HepG2 (cell line): Measurements from ENCODE around the gene NOP9. TPM values are rescaled to one million over a fixed set of nuclear protein-coding genes. Genes with fewer than 3 reads are reported as not detected.
A peak's percentile ranks its signal among the peaks of the same experiment; 100 is the strongest.

ENCODE experiments used
- ATF2 ChIP-seq: sonication (generic); formaldehyde crosslinking; IDR thresholded peaks from 2 replicates; pipeline ENCODE4 v1.4.0; 2020; ENCODE audit warnings: missing genetic modification reagents
- CC2D1A ChIP-seq: sonication (generic); formaldehyde crosslinking; IDR thresholded peaks from 2 replicates; pipeline ENCODE4 v1.8.1; 2023; ENCODE audit warnings: mild to moderate bottlenecking, missing genetic modification reagents
- EZH2 ChIP-seq: conservative IDR thresholded peaks from 2 replicates; pipeline ENCODE4 v1.6.1; 2012; ENCODE audit warnings: mild to moderate bottlenecking, low read depth, low read length, moderate library complexity
- GFI1 ChIP-seq: sonication (generic); formaldehyde crosslinking; IDR thresholded peaks from 2 replicates; pipeline ENCODE4 v1.5.0; 2020; ENCODE audit warnings: missing genetic modification reagents, mild to moderate bottlenecking, borderline replicate concordance
- HNF4A ChIP-seq: sonication (generic); formaldehyde crosslinking; IDR thresholded peaks from 2 replicates; pipeline ENCODE4 v1.4.0; 2020; ENCODE audit warnings: missing genetic modification reagents
- NFIC ChIP-seq: IDR thresholded peaks from 2 replicates; pipeline ENCODE4 v1.6.1; 2012; ENCODE audit warnings: mild to moderate bottlenecking, low read length, inconsistent platforms
- RAD51 ChIP-seq: fragments of 450-650 bp; IDR thresholded peaks from 2 replicates; pipeline ENCODE4 v1.6.1; 2016; ENCODE audit warnings: borderline replicate concordance
- SAFB2 ChIP-seq: sonication (generic); formaldehyde crosslinking; IDR thresholded peaks from 2 replicates; pipeline ENCODE4 v1.5.1; 2020; ENCODE audit warnings: missing genetic modification reagents, low read depth, mild to moderate bottlenecking, borderline replicate concordance
- TOE1 ChIP-seq: sonication (generic); formaldehyde crosslinking; IDR thresholded peaks from 2 replicates; pipeline ENCODE4 v1.4.0; 2020; ENCODE audit warnings: mild to moderate bottlenecking, missing genetic modification reagents
- ZGPAT ChIP-seq: IDR thresholded peaks from 2 replicates; pipeline ENCODE4 v1.6.1; 2016; ENCODE audit warnings: mild to moderate bottlenecking
- ZKSCAN5 ChIP-seq: sonication (generic); formaldehyde crosslinking; IDR thresholded peaks from 2 replicates; pipeline ENCODE4 v1.5.1; 2020; ENCODE audit warnings: mild to moderate bottlenecking, missing genetic modification reagents
- ZNF12 ChIP-seq: sonication (generic); formaldehyde crosslinking; IDR thresholded peaks from 2 replicates; pipeline ENCODE4 v1.5.0; 2020; ENCODE audit warnings: missing genetic modification reagents
- ZNF335 ChIP-seq: sonication (generic); formaldehyde crosslinking; IDR thresholded peaks from 2 replicates; pipeline ENCODE4 v1.4.0; 2020; ENCODE audit warnings: missing genetic modification reagents
- ZNF34 ChIP-seq: sonication (generic); formaldehyde crosslinking; IDR thresholded peaks from 2 replicates; pipeline ENCODE4 v1.4.0; 2020; ENCODE audit warnings: mild to moderate bottlenecking, missing genetic modification reagents, borderline replicate concordance
- polyA plus RNA-seq, 8 experiments: library from polyadenylated mRNA; depleted of rRNA in 3 of 8; stranded (reverse) in 7 of 8; unstranded in 1 of 8; fragments of >200 nt; fragmentation: Illumina TruSeq in 4 of 8; extraction: Trizol in 4 of 8; gene quantifications; 2 replicates each; pipeline versions ENCODE4 v1.2.1 to v1.2.3, GENCODE V29; 2011 to 2016; ENCODE audit warnings: low read depth in 4 of 8, missing spikeins in 1 of 8, mixed read lengths in 1 of 8; ENCODE audit not compliant: insufficient read depth in 1 of 8
- total RNA-seq, 5 experiments: library from RNA; depleted of rRNA; stranded (reverse); fragments of >200 nt; fragmentation: Illumina TruSeq; extraction: Trizol; gene quantifications; 2 replicates each; pipeline ENCODE4 v1.2.3, GENCODE V29; 2016; ENCODE audit warnings: low read depth in 1 of 5
- TF ChIP-seq, protein P1 (sequence below): IDR thresholded peaks from 2 replicates; pipeline ENCODE4 v1.6.1; 2018; ENCODE audit warnings: missing genetic modification reagents
- TF ChIP-seq, protein P2 (sequence below): sonication (generic); formaldehyde crosslinking; IDR thresholded peaks from 2 replicates; pipeline ENCODE4 v1.8.0; 2022; ENCODE audit warnings: mild to moderate bottlenecking, missing genetic modification reagents, moderate library complexity
- TF ChIP-seq, protein P3 (sequence below): sonication (generic); formaldehyde crosslinking; conservative IDR thresholded peaks from 2 replicates; pipeline ENCODE4 v1.4.0; 2020; ENCODE audit warnings: mild to moderate bottlenecking, missing genetic modification reagents, moderate library complexity
- TF ChIP-seq, protein P4 (sequence below): sonication (generic); formaldehyde crosslinking; IDR thresholded peaks from 2 replicates; pipeline ENCODE4 v1.4.0; 2020; ENCODE audit warnings: missing genetic modification reagents

NOP9 gene
- total and polyA plus RNA-seq, 2 of the 13 experiments (the other 11 are each of a cell fraction or from before 2014, with no cell fraction given), result 24.5 to 61.6 TPM

DNA sequence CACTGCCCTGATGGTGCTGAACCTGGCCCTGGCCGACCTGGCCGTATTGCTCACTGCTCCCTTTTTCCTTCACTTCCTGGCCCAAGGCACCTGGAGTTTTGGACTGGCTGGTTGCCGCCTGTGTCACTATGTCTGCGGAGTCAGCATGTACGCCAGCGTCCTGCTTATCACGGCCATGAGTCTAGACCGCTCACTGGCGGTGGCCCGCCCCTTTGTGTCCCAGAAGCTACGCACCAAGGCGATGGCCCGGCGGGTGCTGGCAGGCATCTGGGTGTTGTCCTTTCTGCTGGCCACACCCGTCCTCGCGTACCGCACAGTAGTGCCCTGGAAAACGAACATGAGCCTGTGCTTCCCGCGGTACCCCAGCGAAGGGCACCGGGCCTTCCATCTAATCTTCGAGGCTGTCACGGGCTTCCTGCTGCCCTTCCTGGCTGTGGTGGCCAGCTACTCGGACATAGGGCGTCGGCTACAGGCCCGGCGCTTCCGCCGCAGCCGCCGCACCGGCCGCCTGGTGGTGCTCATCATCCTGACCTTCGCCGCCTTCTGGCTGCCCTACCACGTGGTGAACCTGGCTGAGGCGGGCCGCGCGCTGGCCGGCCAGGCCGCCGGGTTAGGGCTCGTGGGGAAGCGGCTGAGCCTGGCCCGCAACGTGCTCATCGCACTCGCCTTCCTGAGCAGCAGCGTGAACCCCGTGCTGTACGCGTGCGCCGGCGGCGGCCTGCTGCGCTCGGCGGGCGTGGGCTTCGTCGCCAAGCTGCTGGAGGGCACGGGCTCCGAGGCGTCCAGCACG, 16.4 kb downstream of the NOP9 start (continued):
- TF ChIP-seq EZH2 (no peak; the same call in 1 of the 2 replicates), ZNF12 (CRISPR knock-in tag) (peak; percentile 79; the same call in 1 of the 2 replicates), ATF2 (CRISPR knock-in tag) (peak; percentile 80; the same call in 1 of the 2 replicates), HNF4A (CRISPR knock-in tag) (peak; percentile 46), TOE1 (CRISPR knock-in tag) (peak; percentile 42; the same call in 1 of the 2 replicates), ZNF335 (peak; percentile 90), ZGPAT (CRISPR knock-in tag) (peak; percentile 99), SAFB2 (CRISPR knock-in tag) (no peak; the same call in none of the 2 replicates), ZKSCAN5 (CRISPR knock-in tag) (no peak), NFIC (no peak), RAD51 (no peak), GFI1 (CRISPR knock-in tag) (no peak), ZNF34 (no peak), CC2D1A (CRISPR knock-in tag) (no peak)
- TF ChIP-seq, protein P1, sequence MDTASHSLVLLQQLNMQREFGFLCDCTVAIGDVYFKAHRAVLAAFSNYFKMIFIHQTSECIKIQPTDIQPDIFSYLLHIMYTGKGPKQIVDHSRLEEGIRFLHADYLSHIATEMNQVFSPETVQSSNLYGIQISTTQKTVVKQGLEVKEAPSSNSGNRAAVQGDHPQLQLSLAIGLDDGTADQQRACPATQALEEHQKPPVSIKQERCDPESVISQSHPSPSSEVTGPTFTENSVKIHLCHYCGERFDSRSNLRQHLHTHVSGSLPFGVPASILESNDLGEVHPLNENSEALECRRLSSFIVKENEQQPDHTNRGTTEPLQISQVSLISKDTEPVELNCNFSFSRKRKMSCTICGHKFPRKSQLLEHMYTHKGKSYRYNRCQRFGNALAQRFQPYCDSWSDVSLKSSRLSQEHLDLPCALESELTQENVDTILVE (CRISPR knock-in tag), result peak; percentile 51
- TF ChIP-seq, protein P2, sequence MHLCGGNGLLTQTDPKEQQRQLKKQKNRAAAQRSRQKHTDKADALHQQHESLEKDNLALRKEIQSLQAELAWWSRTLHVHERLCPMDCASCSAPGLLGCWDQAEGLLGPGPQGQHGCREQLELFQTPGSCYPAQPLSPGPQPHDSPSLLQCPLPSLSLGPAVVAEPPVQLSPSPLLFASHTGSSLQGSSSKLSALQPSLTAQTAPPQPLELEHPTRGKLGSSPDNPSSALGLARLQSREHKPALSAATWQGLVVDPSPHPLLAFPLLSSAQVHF (CRISPR knock-in tag), result no peak
- TF ChIP-seq, protein P3, sequence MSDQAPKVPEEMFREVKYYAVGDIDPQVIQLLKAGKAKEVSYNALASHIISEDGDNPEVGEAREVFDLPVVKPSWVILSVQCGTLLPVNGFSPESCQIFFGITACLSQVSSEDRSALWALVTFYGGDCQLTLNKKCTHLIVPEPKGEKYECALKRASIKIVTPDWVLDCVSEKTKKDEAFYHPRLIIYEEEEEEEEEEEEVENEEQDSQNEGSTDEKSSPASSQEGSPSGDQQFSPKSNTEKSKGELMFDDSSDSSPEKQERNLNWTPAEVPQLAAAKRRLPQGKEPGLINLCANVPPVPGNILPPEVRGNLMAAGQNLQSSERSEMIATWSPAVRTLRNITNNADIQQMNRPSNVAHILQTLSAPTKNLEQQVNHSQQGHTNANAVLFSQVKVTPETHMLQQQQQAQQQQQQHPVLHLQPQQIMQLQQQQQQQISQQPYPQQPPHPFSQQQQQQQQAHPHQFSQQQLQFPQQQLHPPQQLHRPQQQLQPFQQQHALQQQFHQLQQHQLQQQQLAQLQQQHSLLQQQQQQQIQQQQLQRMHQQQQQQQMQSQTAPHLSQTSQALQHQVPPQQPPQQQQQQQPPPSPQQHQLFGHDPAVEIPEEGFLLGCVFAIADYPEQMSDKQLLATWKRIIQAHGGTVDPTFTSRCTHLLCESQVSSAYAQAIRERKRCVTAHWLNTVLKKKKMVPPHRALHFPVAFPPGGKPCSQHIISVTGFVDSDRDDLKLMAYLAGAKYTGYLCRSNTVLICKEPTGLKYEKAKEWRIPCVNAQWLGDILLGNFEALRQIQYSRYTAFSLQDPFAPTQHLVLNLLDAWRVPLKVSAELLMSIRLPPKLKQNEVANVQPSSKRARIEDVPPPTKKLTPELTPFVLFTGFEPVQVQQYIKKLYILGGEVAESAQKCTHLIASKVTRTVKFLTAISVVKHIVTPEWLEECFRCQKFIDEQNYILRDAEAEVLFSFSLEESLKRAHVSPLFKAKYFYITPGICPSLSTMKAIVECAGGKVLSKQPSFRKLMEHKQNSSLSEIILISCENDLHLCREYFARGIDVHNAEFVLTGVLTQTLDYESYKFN, result peak; percentile 62; the same call in 1 of the 2 replicates
- TF ChIP-seq, protein P4, sequence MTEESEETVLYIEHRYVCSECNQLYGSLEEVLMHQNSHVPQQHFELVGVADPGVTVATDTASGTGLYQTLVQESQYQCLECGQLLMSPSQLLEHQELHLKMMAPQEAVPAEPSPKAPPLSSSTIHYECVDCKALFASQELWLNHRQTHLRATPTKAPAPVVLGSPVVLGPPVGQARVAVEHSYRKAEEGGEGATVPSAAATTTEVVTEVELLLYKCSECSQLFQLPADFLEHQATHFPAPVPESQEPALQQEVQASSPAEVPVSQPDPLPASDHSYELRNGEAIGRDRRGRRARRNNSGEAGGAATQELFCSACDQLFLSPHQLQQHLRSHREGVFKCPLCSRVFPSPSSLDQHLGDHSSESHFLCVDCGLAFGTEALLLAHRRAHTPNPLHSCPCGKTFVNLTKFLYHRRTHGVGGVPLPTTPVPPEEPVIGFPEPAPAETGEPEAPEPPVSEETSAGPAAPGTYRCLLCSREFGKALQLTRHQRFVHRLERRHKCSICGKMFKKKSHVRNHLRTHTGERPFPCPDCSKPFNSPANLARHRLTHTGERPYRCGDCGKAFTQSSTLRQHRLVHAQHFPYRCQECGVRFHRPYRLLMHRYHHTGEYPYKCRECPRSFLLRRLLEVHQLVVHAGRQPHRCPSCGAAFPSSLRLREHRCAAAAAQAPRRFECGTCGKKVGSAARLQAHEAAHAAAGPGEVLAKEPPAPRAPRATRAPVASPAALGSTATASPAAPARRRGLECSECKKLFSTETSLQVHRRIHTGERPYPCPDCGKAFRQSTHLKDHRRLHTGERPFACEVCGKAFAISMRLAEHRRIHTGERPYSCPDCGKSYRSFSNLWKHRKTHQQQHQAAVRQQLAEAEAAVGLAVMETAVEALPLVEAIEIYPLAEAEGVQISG (CRISPR knock-in tag), result peak; percentile 92
